ENCODE data around the gene PLD6. TPM values are rescaled to one million over a fixed set of nuclear protein-coding genes. Genes with fewer than 3 reads are reported as not detected.

Gene PLD6
- total RNA-seq, 1 experiment from 2014 or later, result 0.09 TPM

DNA sequence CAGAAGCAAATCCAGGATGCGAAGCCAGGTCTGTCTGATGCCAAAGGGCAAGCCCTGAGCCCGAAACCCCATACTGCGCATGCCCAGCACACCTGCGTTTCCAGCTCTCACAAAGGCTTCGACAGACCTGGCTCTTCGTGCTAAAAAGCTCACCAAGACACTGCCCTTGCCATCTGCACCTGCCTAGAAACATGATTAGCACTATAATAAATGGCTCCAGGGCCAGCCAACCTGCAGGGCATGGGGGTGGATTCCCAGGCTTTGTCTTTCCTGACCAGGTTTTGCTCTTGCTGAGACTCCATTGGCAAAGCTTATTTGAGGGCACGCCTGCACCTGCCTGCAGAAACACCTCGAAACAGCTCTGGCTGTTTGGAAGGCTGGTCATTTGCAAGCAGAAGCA lies 14.4 kb upstream of the PLD6 start:
- no peak for DNase-seq
- Histone ChIP-seq H4K91ac (ENCODE audit: insufficient read length, low read depth, low read length) (no peak overlapping the region), H3K79me2 (ENCODE audit: insufficient read depth, low read length) (no peaks in the 10 kb centered on the region), H4K20me1 (ENCODE audit: control insufficient read depth, insufficient read depth, insufficient read length) (no peaks in the 10 kb centered on the region), H2BK20ac (ENCODE audit: low read depth, low read length, poor library complexity, severe bottlenecking) (no peak overlapping the region), H3K18ac (ENCODE audit: insufficient read length, low read depth, low read length) (no peak overlapping the region), H2BK12ac (ENCODE audit: insufficient read length, low read depth, low read length) (no peak overlapping the region), H3K4ac (ENCODE audit: low read depth, low read length) (no peak overlapping the region), H3K27ac (ENCODE audit: insufficient read length, low read depth, low read length) (no peak overlapping the region), H3K23ac (ENCODE audit: insufficient read length, low read depth, low read length) (no peak overlapping the region), H3K56ac (ENCODE audit: insufficient read length, low read depth, low read length) (no peak overlapping the region), H3K9ac (ENCODE audit: extremely low read depth, insufficient read length, low read length) (no peak overlapping the region), H3K4me1 (ENCODE audit: insufficient read depth, low read length) (no peaks in the 10 kb centered on the region), H3K4me2 (ENCODE audit: insufficient read depth, insufficient read length, low read length) (no peak overlapping the region), H3T11ph (ENCODE audit: low read length) (no peak overlapping the region), H2AK5ac (ENCODE audit: insufficient read length, low read length) (no peak overlapping the region), H2AFZ (ENCODE audit: low read length) (no peak overlapping the region), H3K27me3 (ENCODE audit: insufficient read depth, low read length) (no peaks in the 10 kb centered on the region), H2BK5ac (ENCODE audit: insufficient read length, low read length) (no peak overlapping the region), H2BK120ac (ENCODE audit: low read depth, low read length, poor library complexity, severe bottlenecking) (no peak overlapping the region), H3K14ac (ENCODE audit: insufficient read depth, low read length) (no peak overlapping the region), H3K23me2 (ENCODE audit: insufficient read length, low read depth, low read length, poor library complexity, severe bottlenecking) (no peaks in the 10 kb centered on the region), H4K8ac (replicated peaks; ENCODE audit: insufficient read length, low read depth, low read length) (no peak overlapping the region), H2BK15ac (ENCODE audit: low read depth, low read length) (no peak overlapping the region), H3K9me3 (ENCODE audit: control insufficient read depth, low read depth, low read length) (no peaks in the 10 kb centered on the region), H4K5ac (ENCODE audit: insufficient read length, low read depth, low read length) (no peak overlapping the region), H3K79me1 (ENCODE audit: insufficient read depth, low read depth, low read length, poor library complexity, severe bottlenecking) (no peaks in the 10 kb centered on the region)
- TF ChIP-seq, protein P1, sequence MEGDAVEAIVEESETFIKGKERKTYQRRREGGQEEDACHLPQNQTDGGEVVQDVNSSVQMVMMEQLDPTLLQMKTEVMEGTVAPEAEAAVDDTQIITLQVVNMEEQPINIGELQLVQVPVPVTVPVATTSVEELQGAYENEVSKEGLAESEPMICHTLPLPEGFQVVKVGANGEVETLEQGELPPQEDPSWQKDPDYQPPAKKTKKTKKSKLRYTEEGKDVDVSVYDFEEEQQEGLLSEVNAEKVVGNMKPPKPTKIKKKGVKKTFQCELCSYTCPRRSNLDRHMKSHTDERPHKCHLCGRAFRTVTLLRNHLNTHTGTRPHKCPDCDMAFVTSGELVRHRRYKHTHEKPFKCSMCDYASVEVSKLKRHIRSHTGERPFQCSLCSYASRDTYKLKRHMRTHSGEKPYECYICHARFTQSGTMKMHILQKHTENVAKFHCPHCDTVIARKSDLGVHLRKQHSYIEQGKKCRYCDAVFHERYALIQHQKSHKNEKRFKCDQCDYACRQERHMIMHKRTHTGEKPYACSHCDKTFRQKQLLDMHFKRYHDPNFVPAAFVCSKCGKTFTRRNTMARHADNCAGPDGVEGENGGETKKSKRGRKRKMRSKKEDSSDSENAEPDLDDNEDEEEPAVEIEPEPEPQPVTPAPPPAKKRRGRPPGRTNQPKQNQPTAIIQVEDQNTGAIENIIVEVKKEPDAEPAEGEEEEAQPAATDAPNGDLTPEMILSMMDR (conservative IDR thresholded peaks at IDR 0.05), result no peak
- no peaks in the 10 kb centered on the region for H3K27me3 Mint-ChIP-seq (ENCODE audit: low read depth)
- H3K4me3 Mint-ChIP-seq, result no peak overlapping the region
- no peaks in the 10 kb centered on the region for H3K9me3 Mint-ChIP-seq
- peaks cover 0 to 6% of the 10 kb centered on the region in 2 experiments; a peak in 2 of 4 replicates for H3K4me1 Mint-ChIP-seq
- no CpG with 5 or more reads among the region's 8 CpGs for WGBS (ENCODE audit: extremely low coverage, insufficient read length, low lambda C conversion rate)
- H3K27ac Mint-ChIP-seq, result peak overlapping the region in 1 of 3 experiments; percentile 81; a peak in 3 of 7 replicates
- peaks cover 41 to 91% (median 78%) of the 10 kb centered on the region in 3 experiments for H3K36me3 Mint-ChIP-seq (ENCODE audit: insufficient read depth in 1 of 3, low read depth in 3 of 3)

Measured in H9 (cell line).